Natural killer cell treated with Interleukin-12 subunit alpha and Interleukin-12 subunit beta and Interleukin-15 and Interleukin-18, amount 100 ng/mL, for 72 hours (primary cell): ENCODE data around the gene ATP8B1. TPM values are rescaled to one million over a fixed set of nuclear protein-coding genes. Genes with fewer than 3 reads are reported as not detected.
A peak's percentile ranks its signal among the peaks of the same experiment; 100 is the strongest.
"Not testable (repeated sequence)": the region's sequence is repeated elsewhere in the genome, so short reads cannot be mapped to it uniquely, and the experiment has no call there.

ENCODE experiments used
- ATAC-seq, 2 donors: fragments of 150-1000 bp; cut with Tn5 transposase in 1 of 2; sonication (Bioruptor Pico), chemical (Tn5 transposase) in 1 of 2; 2 replicates each; pipeline ENCODE4 v1.10.0; 2021
- DNase-seq: peaks from one replicate; pipeline ENCODE4 v3.0.0; 2022; ENCODE audit warnings: low spot score
- H3K27ac Mint-ChIP-seq, 2 donors: 1 replicate in 1 of 2; 2 replicates in 1 of 2; pipeline ENCODE4 v1.8.0; 2022; ENCODE audit warnings: mixed read lengths in 2 of 2, mild to moderate bottlenecking in 1 of 2, moderate library complexity in 1 of 2
- H3K27me3 Mint-ChIP-seq, 2 donors: 1 replicate in 1 of 2; 2 replicates in 1 of 2; pipeline ENCODE4 v1.8.0; 2022; ENCODE audit warnings: mixed read lengths in 2 of 2
- H3K36me3 Mint-ChIP-seq: one replicate; pipeline ENCODE4 v1.8.0; 2022; ENCODE audit warnings: mixed read lengths
- H3K4me1 Mint-ChIP-seq, 2 donors: 1 replicate in 1 of 2; 2 replicates in 1 of 2; pipeline ENCODE4 v1.8.0; 2022; ENCODE audit warnings: low read depth in 2 of 2, mixed read lengths in 2 of 2, mild to moderate bottlenecking in 1 of 2
- H3K4me3 Mint-ChIP-seq: one replicate; pipeline ENCODE4 v1.8.0; 2022; ENCODE audit warnings: mixed read lengths
- H3K9me3 Mint-ChIP-seq: 2 replicates; pipeline ENCODE4 v1.8.0; 2022; ENCODE audit warnings: mixed read lengths
- total RNA-seq, 2 donors: library from RNA; stranded (reverse); gene quantifications; one replicate each; pipeline ENCODE4 v1.2.3, GENCODE V29; 2022

The ATP8B1 gene
- total RNA-seq, 2 donors from 2014 or later: not detected

- peaks cover 6% of the 10 kb centered on the region for H3K9me3 Mint-ChIP-seq
- H3K27me3 Mint-ChIP-seq: no peaks in the 10 kb centered on the region
- H3K4me1 Mint-ChIP-seq: peaks cover 5 to 6% of the 10 kb centered on the region in 2 donors
- peaks cover 12% of the 10 kb centered on the region for H3K36me3 Mint-ChIP-seq
- DNase-seq: no peak
- ATAC-seq: no peak
- H3K4me3 Mint-ChIP-seq: no peak overlapping the region
- no peak overlapping the region for H3K27ac Mint-ChIP-seq
Observed at GRCh38 chr18:57728941-57729511, 74.1 kb downstream of the ATP8B1 start.

- Mint-ChIP-seq H3K27ac (no peak overlapping the region), H3K9me3 (peaks cover 6% of the 10 kb centered on the region), H3K4me3 (no peak overlapping the region), H3K27me3 (no peaks in the 10 kb centered on the region), H3K36me3 (peaks cover 12% of the 10 kb centered on the region), H3K4me1 (peaks cover 5 to 6% of the 10 kb centered on the region in 2 donors)
- ATAC-seq (no peak), DNase-seq (no peak)
Observed at GRCh38 chr18:57727952-57728807, 74.9 kb downstream of the ATP8B1 start.

DNA sequence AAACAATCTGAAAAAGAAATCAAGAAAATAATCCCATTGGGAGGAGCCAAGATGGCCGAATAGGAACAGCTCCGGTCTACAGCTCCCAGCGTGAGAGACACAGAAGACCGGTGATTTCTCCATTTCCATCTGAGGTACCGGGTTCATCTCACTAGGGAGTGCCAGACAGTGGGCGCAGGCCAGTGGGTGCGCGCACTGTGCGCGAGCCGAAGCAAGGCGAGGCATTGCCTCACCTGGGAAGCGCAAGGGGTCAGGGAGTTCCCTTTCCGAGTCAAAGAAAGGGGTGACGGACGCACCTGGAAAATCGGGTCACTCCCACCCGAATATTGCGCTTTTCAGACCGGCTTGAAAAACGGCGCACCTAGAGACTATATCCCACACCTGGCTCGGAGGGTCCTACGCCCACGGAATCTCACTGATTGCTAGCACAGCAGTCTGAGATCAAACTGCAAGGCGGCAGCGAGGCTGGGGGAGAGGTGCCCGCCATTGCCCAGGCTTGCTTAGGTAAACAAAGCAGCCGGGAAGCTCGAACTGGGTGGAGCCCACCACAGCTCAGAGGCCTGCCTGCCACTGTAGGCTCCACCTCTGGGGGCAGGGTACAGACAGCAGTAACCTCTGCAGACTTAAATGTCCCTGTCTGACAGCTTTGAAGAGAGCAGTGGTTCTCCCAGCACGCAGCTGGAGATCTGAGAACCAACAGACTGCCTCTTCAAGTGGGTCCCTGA is 83.7 kb downstream of the ATP8B1 start:
- Mint-ChIP-seq H3K36me3 (peaks cover 29% of the 10 kb centered on the region), H3K9me3 (peaks cover 20% of the 10 kb centered on the region)
- not testable (repeated sequence) for H3K4me1 Mint-ChIP-seq

GRCh38 chr18:57716549-57716948 is 86.6 kb downstream of the ATP8B1 start:
- peaks cover 0 to 3% of the 10 kb centered on the region in 2 donors for H3K4me1 Mint-ChIP-seq
- H3K9me3 Mint-ChIP-seq: peaks cover 20% of the 10 kb centered on the region

More for the DNA sequence above, 83.7 kb downstream of the ATP8B1 start:
- not testable (repeated sequence) for DNase-seq, H3K4me3 Mint-ChIP-seq, H3K27ac Mint-ChIP-seq, H3K27me3 Mint-ChIP-seq, ATAC-seq

DNA sequence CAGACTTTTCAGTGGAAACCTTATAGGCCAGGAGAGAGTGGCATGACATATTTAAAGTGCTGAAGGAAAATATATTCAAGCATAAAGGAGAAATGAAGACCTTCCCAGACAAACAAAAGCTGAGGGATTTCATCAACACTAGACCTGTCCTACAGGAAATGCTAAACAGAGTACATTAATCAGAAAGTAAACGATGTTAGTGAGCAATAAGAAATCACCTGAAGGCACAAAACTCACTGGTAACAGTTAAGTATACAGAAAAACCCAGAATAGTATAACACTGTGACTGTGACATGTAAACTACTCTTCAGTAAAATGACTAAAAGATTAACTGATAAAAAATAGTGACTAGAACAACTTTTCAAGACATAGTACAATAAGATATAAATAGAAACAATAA is 87.4 kb downstream of the ATP8B1 start:
- DNase-seq (no peak), ATAC-seq (no peak)
- Mint-ChIP-seq H3K27me3 (no peaks in the 10 kb centered on the region), H3K9me3 (peaks cover 20% of the 10 kb centered on the region), H3K4me1 (peaks cover 0 to 3% of the 10 kb centered on the region in 2 donors), H3K36me3 (peaks cover 29% of the 10 kb centered on the region), H3K27ac (no peak overlapping the region), H3K4me3 (no peak overlapping the region)

More at GRCh38 chr18:57716549-57716948, 86.6 kb downstream of the ATP8B1 start:
- no peak overlapping the region for H3K4me3 Mint-ChIP-seq
- H3K36me3 Mint-ChIP-seq: peaks cover 29% of the 10 kb centered on the region
- DNase-seq (no peak), ATAC-seq (no peak)
- no peak overlapping the region for H3K27ac Mint-ChIP-seq
- H3K27me3 Mint-ChIP-seq: no peaks in the 10 kb centered on the region

DNA sequence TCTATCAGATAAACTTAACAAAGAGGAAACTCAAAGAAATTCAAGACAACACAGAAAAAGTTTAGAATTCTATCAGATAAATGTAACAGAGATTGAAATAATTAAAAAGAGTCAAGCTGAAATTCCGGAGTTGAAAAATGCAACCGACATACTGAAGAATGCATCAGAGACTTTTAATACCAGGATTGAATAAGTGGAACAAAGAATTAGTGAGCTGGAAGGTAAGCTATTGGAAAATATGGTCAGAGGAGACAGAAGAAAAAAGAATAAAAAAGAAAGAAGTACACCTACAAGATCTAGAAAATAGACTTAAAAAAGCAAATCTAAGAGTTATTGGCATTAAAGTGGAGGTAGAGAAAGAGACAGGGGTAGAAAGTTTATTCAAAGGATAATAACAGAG is 88.0 kb downstream of the ATP8B1 start:
- Mint-ChIP-seq H3K36me3 (peaks cover 29% of the 10 kb centered on the region), H3K4me1 (peaks cover 4 to 6% of the 10 kb centered on the region in 2 donors), H3K27me3 (no peaks in the 10 kb centered on the region), H3K4me3 (no peak overlapping the region), H3K27ac (no peak overlapping the region), H3K9me3 (peaks cover 20% of the 10 kb centered on the region)
- no peak for DNase-seq
- ATAC-seq: no peak

- Mint-ChIP-seq H3K9me3 (peaks cover 7% of the 10 kb centered on the region), H3K27me3 (no peaks in the 10 kb centered on the region), H3K27ac (no peak overlapping the region)
Observed at GRCh38 chr18:57710226-57710625, 92.9 kb downstream of the ATP8B1 start.

DNA sequence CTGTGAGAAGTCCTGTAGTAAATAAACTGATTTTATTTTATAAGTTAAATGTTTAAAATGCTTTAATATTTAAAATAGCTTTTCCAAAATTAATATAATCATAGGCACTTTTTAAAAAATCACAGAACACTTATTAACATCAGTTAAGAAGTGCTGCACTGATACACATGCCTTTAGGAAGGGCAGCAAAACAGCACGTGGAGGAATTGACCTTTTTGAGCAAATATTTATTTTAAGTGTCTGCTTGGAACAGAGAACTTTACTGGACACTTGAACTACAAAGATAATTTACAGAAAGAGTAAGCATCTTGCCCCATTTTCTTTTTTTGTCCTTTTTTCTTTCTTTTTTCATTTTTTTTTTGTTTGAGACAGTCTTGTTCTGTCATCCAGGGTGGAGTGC is 93.8 kb downstream of the ATP8B1 start:
- H3K4me3 Mint-ChIP-seq: no peak overlapping the region
- DNase-seq (no peak), ATAC-seq (no peak)
- H3K9me3 Mint-ChIP-seq: no peaks in the 10 kb centered on the region
- no peaks in the 10 kb centered on the region for H3K27me3 Mint-ChIP-seq
- H3K4me1 Mint-ChIP-seq: peaks cover 7 to 8% of the 10 kb centered on the region in 2 donors
- H3K36me3 Mint-ChIP-seq: peaks cover 6% of the 10 kb centered on the region
- H3K27ac Mint-ChIP-seq: no peak overlapping the region

More at GRCh38 chr18:57710226-57710625, 92.9 kb downstream of the ATP8B1 start:
- DNase-seq: no peak
- ATAC-seq: no peak
- Mint-ChIP-seq H3K4me1 (peaks cover 6 to 10% of the 10 kb centered on the region in 2 donors), H3K4me3 (no peak overlapping the region), H3K36me3 (peaks cover 12% of the 10 kb centered on the region)

DNA sequence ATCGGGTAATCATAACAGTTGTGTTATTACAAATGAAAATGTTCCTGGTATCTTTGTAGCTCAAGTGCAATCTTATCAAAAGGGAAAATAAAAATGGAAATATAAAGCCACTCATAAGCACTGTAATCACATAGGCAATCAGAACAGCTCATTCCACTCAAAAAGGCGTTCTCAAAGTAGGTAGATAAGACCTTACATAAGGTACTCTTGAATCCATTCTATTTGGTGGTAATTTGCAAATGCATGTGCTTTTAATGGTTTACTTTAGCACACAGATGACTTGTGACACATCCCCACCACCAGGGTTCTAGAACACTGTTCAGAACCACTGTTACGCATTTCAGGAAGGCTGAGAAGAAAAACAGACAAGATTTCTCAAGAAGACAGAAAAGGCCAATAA is 94.8 kb downstream of the ATP8B1 start:
- Mint-ChIP-seq H3K27ac (no peak overlapping the region), H3K36me3 (peaks cover 6% of the 10 kb centered on the region), H3K4me3 (no peak overlapping the region), H3K27me3 (no peaks in the 10 kb centered on the region), H3K4me1 (peaks cover 7 to 8% of the 10 kb centered on the region in 2 donors), H3K9me3 (no peaks in the 10 kb centered on the region)
- ATAC-seq (no peak), DNase-seq (no peak)

DNA sequence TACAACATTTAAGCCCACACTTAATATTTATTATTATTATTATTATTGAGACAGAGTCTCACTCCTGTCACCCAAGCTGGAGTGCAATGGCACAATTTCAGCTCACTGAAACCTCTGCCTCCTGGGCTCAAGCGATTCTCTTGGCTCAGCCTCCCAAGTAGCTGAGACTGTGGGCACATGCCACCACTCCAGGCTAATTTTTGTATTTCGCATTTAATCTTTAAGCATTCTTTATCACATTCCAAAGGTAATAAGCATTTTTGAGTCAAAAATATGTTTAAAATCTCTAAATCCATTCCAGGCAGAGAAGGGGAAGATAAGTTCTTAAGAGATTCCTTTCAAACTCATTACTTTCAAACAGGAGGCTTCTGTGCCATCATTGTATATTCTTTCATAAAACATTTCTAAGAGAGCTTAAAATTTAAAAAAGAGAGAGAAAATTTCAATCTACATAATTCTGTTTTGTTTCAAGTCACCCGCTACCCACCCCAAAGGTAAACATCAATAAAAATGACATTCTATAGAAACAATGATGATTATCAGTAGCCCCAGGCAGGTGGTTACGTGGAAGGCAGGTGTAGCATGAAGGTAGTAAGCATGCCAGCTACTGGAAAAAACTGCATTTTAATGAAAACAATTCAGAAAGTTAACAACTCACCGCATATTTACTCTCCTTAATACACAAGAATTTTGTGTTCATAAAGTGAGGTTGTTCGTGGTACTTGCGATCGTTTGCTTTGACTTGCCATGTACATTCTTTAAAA is 97.1 kb downstream of the ATP8B1 start:
- Mint-ChIP-seq H3K4me3 (no peak overlapping the region), H3K4me1 (peaks cover 7 to 8% of the 10 kb centered on the region in 2 donors), H3K27ac (no peak overlapping the region), H3K36me3 (peaks cover 6% of the 10 kb centered on the region), H3K27me3 (no peaks in the 10 kb centered on the region), H3K9me3 (no peaks in the 10 kb centered on the region)
- DNase-seq (no peak), ATAC-seq (no peak)

GRCh38 chr18:57705011-57705410 is 98.1 kb downstream of the ATP8B1 start:
- no peak overlapping the region for H3K4me3 Mint-ChIP-seq
- no peak for ATAC-seq
- H3K36me3 Mint-ChIP-seq: peaks cover 6% of the 10 kb centered on the region
- no peaks in the 10 kb centered on the region for H3K27me3 Mint-ChIP-seq
- peak overlapping the region in 1 of 2 donors; percentile 39 for H3K27ac Mint-ChIP-seq
- peaks cover 4% of the 10 kb centered on the region in 2 donors for H3K4me1 Mint-ChIP-seq
- DNase-seq: no peak
- no peaks in the 10 kb centered on the region for H3K9me3 Mint-ChIP-seq

- DNase-seq (no peak), ATAC-seq (no peak)
- no peak overlapping the region for H3K27ac Mint-ChIP-seq
- H3K9me3 Mint-ChIP-seq: peaks cover 2% of the 10 kb centered on the region
- H3K27me3 Mint-ChIP-seq: no peaks in the 10 kb centered on the region
- H3K4me3 Mint-ChIP-seq: no peak overlapping the region
- H3K36me3 Mint-ChIP-seq: no peaks in the 10 kb centered on the region
- peaks cover 4 to 6% of the 10 kb centered on the region in 2 donors for H3K4me1 Mint-ChIP-seq
Observed at GRCh38 chr18:57698571-57699276, 104.4 kb downstream of the ATP8B1 start.

DNA sequence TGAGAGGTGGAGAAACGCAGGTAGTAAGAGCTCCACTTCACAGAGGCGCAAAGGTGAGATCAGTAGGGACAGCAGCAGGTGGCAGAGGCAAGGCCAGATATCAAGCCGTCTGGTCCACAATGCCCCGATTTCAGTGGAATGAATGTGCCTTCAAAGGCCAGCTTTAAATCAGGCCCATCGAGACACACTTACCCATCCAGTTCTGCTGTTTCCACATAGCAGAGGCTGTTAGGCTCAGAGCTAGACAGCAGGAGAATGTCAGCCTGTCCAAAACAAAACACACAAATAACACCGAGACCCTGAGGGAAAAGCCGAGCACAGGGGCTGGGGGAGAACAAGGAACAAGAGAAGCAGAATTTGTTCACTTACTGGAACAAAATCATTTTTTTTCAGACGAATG is 105.7 kb downstream of the ATP8B1 start:
- H3K27me3 Mint-ChIP-seq: no peaks in the 10 kb centered on the region
- ATAC-seq: no peak
- H3K4me1 Mint-ChIP-seq: peaks cover 6 to 7% of the 10 kb centered on the region in 2 donors
- peaks cover 3% of the 10 kb centered on the region for H3K9me3 Mint-ChIP-seq
- no peak overlapping the region for H3K4me3 Mint-ChIP-seq
- H3K36me3 Mint-ChIP-seq: no peaks in the 10 kb centered on the region
- no peak for DNase-seq
- H3K27ac Mint-ChIP-seq: no peak overlapping the region
